Measurements from ENCODE around the gene TNNT3. TPM values are rescaled to one million over a fixed set of nuclear protein-coding genes. Genes with fewer than 3 reads are reported as not detected.

The TNNT3 gene
- total RNA-seq, 2 experiments from 2014 or later, result 4.7 to 6.2 TPM

GRCh38 chr11:1891831-1892115 lies 27.7 kb upstream of the TNNT3 start, which contains the start of gene PRR33:
Gene PRR33, minus strand, starts transcription at chr11:1891895. Its CDS starts 1,311 bp downstream, at chr11:1890584.
- BruUV-seq (replicated peaks), result TSS peak; percentile 97
- H2AFZ ChIP-seq (ENCODE audit: low read length), result no peak within 1 kb of the TSS
- no peaks in the 10 kb centered on the region for H3K79me2 ChIP-seq (ENCODE audit: insufficient read depth, low read depth, low read length)
- DNase-seq (ENCODE audit: low spot score), result no peak
- ChIA-PET POLR2A (no interaction called here), CTCF (ENCODE audit: unreplicated experiment) (no interaction called here)
- H3K4me3 ChIP-seq (ENCODE audit: low read depth, low read length, poor library complexity, severe bottlenecking), result no peak within 1 kb of the TSS
- H3K4me1 ChIP-seq (ENCODE audit: insufficient read depth, low read length, poor library complexity, severe bottlenecking), result no peaks in the 10 kb centered on the region
- intact Hi-C loops (cut with micrococcal nuclease; ENCODE audit: unreplicated experiment), result loop anchor here (10.0 kb wide), 1 partner anchor 53 kb away; the partner anchor contains the start of gene MRPL23
- TF ChIP-seq CTCF (conservative IDR thresholded peaks at IDR 0.05; ENCODE audit: low read length) (no peak), EZH2phosphoT487 (IDR thresholded peaks at IDR 0.05; ENCODE audit: borderline replicate concordance, low read depth, low read length) (no peak)
- H3K27ac ChIP-seq (ENCODE audit: low read depth, low read length, poor library complexity, severe bottlenecking), result no peak within 1 kb of the TSS
- H3K4me2 ChIP-seq (ENCODE audit: low read length), result no peak within 1 kb of the TSS
- no peaks in the 10 kb centered on the region for H4K20me1 ChIP-seq (ENCODE audit: insufficient read depth, low read length)
- peaks cover 14% of the 10 kb centered on the region; the same call in 1 of the 2 replicates for H3K36me3 ChIP-seq (ENCODE audit: insufficient read depth, low read length)
- H3K9me2 ChIP-seq (ENCODE audit: insufficient read depth, low read length), result no peaks in the 10 kb centered on the region
- H3K9me3 ChIP-seq (ENCODE audit: low read length), result no peaks in the 10 kb centered on the region

GRCh38 chr11:1892116-1892515 lies 27.4 kb upstream of the TNNT3 start:
- no peaks in the 10 kb centered on the region for H3K4me1 ChIP-seq (ENCODE audit: insufficient read depth, low read length, poor library complexity, severe bottlenecking)
- no peaks in the 10 kb centered on the region for H3K79me2 ChIP-seq (ENCODE audit: insufficient read depth, low read depth, low read length)
- H3K4me3 ChIP-seq (ENCODE audit: low read depth, low read length, poor library complexity, severe bottlenecking), result no peak overlapping the region
- ChIA-PET POLR2A (no interaction called here), CTCF (ENCODE audit: unreplicated experiment) (no interaction called here)
- no peaks in the 10 kb centered on the region for H4K20me1 ChIP-seq (ENCODE audit: insufficient read depth, low read length)
- no peak overlapping the region for H3K4me2 ChIP-seq (ENCODE audit: low read length)
- BruUV-seq (replicated peaks), result no TSS peak
- DNase-seq (ENCODE audit: low spot score), result no peak
- H3K27ac ChIP-seq (ENCODE audit: low read depth, low read length, poor library complexity, severe bottlenecking), result no peak overlapping the region
- TF ChIP-seq EZH2phosphoT487 (IDR thresholded peaks at IDR 0.05; ENCODE audit: borderline replicate concordance, low read depth, low read length) (no peak), CTCF (conservative IDR thresholded peaks at IDR 0.05; ENCODE audit: low read length) (no peak)
- H3K9me3 ChIP-seq (ENCODE audit: low read length), result no peaks in the 10 kb centered on the region
- intact Hi-C loops (cut with micrococcal nuclease; ENCODE audit: unreplicated experiment), result loop anchor here (10.0 kb wide), 1 partner anchor 53 kb away; the partner anchor contains the start of gene MRPL23
- H3K9me2 ChIP-seq (ENCODE audit: insufficient read depth, low read length), result no peaks in the 10 kb centered on the region
- no peak overlapping the region for H2AFZ ChIP-seq (ENCODE audit: low read length)
- peaks cover 14% of the 10 kb centered on the region; the same call in 1 of the 2 replicates for H3K36me3 ChIP-seq (ENCODE audit: insufficient read depth, low read length)

- intact Hi-C loops (cut with micrococcal nuclease; ENCODE audit: unreplicated experiment), result loop anchor here (10.0 kb wide), 1 partner anchor 52 kb away; the partner anchor contains the start of gene MRPL23
- Histone ChIP-seq H2AFZ (ENCODE audit: low read length) (no peak overlapping the region), H3K27ac (ENCODE audit: low read depth, low read length, poor library complexity, severe bottlenecking) (no peak overlapping the region), H3K36me3 (ENCODE audit: insufficient read depth, low read length) (peaks cover 13% of the 10 kb centered on the region; the same call in 1 of the 2 replicates), H3K4me3 (ENCODE audit: low read depth, low read length, poor library complexity, severe bottlenecking) (no peak overlapping the region), H3K4me2 (ENCODE audit: low read length) (no peak overlapping the region), H4K20me1 (ENCODE audit: insufficient read depth, low read length) (no peaks in the 10 kb centered on the region), H3K9me3 (ENCODE audit: low read length) (no peaks in the 10 kb centered on the region), H3K79me2 (ENCODE audit: insufficient read depth, low read depth, low read length) (no peaks in the 10 kb centered on the region), H3K9me2 (ENCODE audit: insufficient read depth, low read length) (no peaks in the 10 kb centered on the region), H3K4me1 (ENCODE audit: insufficient read depth, low read length, poor library complexity, severe bottlenecking) (no peaks in the 10 kb centered on the region)
- DNase-seq (ENCODE audit: low spot score), result no peak
- no TSS peak for BruUV-seq (replicated peaks)
- TF ChIP-seq EZH2phosphoT487 (IDR thresholded peaks at IDR 0.05; ENCODE audit: borderline replicate concordance, low read depth, low read length) (no peak), CTCF (conservative IDR thresholded peaks at IDR 0.05; ENCODE audit: low read length) (no peak)
- ChIA-PET CTCF (ENCODE audit: unreplicated experiment) (no interaction called here), POLR2A (no interaction called here)
Observed at GRCh38 chr11:1892558-1892957, 26.9 kb upstream of the TNNT3 start.
